DND-41 (cell line): ENCODE results near the gene CAVIN3.

Experiments
- ATAC-seq: fragments of 200-7000 bp; cut with Tn5 transposase; 3 replicates; pipeline ENCODE4 v1.9.1; 2021; ENCODE audit warnings: low read depth; ENCODE audit not compliant: insufficient read depth
- DNase-seq: peaks from one replicate; pipeline ENCODE4 v3.0.0-alpha.2; 2020
- H2AFZ ChIP-seq: 2 replicates; pipeline ENCODE4 v1.6.0; 2012; ENCODE audit warnings: low read depth, low read length
- H3K27ac ChIP-seq: 2 replicates; pipeline ENCODE4 v1.5.1; 2012; ENCODE audit warnings: low read length, inconsistent platforms
- H3K27me3 ChIP-seq: fragments of 200-600 bp; sonication (generic); 2 replicates; pipeline ENCODE4 v1.6.0; 2012; ENCODE audit warnings: low read length, mild to moderate bottlenecking, inconsistent platforms; ENCODE audit not compliant: insufficient read depth, poor library complexity
- H3K36me3 ChIP-seq: 2 replicates; pipeline ENCODE4 v1.5.1; 2012; ENCODE audit warnings: low read length, inconsistent platforms; ENCODE audit not compliant: insufficient read depth
- H3K4me1 ChIP-seq: 2 replicates; pipeline ENCODE4 v1.5.1; 2012; ENCODE audit warnings: mild to moderate bottlenecking, low read length; ENCODE audit not compliant: insufficient read depth
- H3K4me2 ChIP-seq: 2 replicates; pipeline ENCODE4 v1.6.0; 2012; ENCODE audit warnings: mild to moderate bottlenecking, moderate library complexity, low read length, inconsistent platforms; ENCODE audit not compliant: insufficient read depth
- H3K4me3 ChIP-seq, 2 experiments: fragments of 200-600 bp in 1 of 2; shearing (Covaris generic) in 1 of 2; 2 replicates each; pipeline ENCODE4 v1.5.1; 2012 to 2016; ENCODE audit warnings: inconsistent platforms in 2 of 2, low read length in 2 of 2, mild to moderate bottlenecking in 2 of 2, low read depth in 1 of 2, moderate library complexity in 1 of 2
- H3K79me2 ChIP-seq: 2 replicates; pipeline ENCODE4 v1.6.0; 2012; ENCODE audit warnings: low read length, inconsistent platforms; ENCODE audit not compliant: insufficient read depth
- H3K9ac ChIP-seq: 2 replicates; pipeline ENCODE4 v1.6.0; 2012; ENCODE audit warnings: low read depth, mild to moderate bottlenecking, inconsistent platforms, low read length, moderate library complexity
- H3K9me3 ChIP-seq: 2 replicates; pipeline ENCODE4 v1.5.1; 2012; ENCODE audit warnings: low read length, moderate library complexity, mild to moderate bottlenecking, inconsistent platforms; ENCODE audit not compliant: insufficient read depth, severe bottlenecking
- H4K20me1 ChIP-seq: 2 replicates; pipeline ENCODE4 v1.6.0; 2012; ENCODE audit warnings: low read length; ENCODE audit not compliant: insufficient read depth
- EZH2 ChIP-seq: IDR thresholded peaks from 3 replicates; pipeline ENCODE4 v1.6.1; 2012; ENCODE audit warnings: borderline replicate concordance, low read depth, mild to moderate bottlenecking, moderate library complexity, low read length, inconsistent platforms; ENCODE audit not compliant: severe bottlenecking
- TF ChIP-seq, protein P1 (sequence below): IDR thresholded peaks from 2 replicates; pipeline ENCODE4 v1.5.1; 2012; ENCODE audit warnings: borderline replicate concordance, low read length, moderate library complexity, mild to moderate bottlenecking; ENCODE audit not compliant: poor library complexity, severe bottlenecking; ENCODE audit errors: extremely low read depth

Gene CAVIN3

DNA sequence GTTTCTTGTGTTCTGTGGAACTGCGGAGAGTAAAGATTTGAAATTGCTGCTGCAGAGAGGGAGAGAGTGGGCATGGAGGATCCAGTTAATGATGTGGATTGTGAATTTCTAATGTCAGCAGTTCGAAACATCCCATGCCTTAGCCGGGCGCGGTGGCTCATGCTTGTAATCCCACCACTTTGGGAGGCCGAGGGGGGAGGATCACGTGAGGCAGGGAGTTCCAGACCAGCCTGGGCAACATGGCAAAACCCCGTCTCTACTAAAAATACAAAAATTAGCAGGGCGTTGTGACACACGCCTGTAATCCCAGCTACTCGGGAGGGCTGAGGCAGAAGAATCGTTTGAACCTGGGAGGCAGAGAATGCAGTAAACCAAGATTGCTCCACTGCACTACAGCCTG, 1.1 kb upstream of the CAVIN3 start:
- Histone ChIP-seq H3K27ac (no peak overlapping the region), H3K27me3 (peaks cover 19% of the 10 kb centered on the region), H3K9ac (no peak overlapping the region), H3K4me3 (no peak overlapping the region), H4K20me1 (no peaks in the 10 kb centered on the region), H3K9me3 (no peaks in the 10 kb centered on the region), H3K4me2 (no peak overlapping the region), H3K36me3 (no peaks in the 10 kb centered on the region), H3K79me2 (no peaks in the 10 kb centered on the region), H2AFZ (no peak overlapping the region), H3K4me1 (no peaks in the 10 kb centered on the region)
- DNase-seq (no peak), ATAC-seq (no peak)
- TF ChIP-seq, protein P1, sequence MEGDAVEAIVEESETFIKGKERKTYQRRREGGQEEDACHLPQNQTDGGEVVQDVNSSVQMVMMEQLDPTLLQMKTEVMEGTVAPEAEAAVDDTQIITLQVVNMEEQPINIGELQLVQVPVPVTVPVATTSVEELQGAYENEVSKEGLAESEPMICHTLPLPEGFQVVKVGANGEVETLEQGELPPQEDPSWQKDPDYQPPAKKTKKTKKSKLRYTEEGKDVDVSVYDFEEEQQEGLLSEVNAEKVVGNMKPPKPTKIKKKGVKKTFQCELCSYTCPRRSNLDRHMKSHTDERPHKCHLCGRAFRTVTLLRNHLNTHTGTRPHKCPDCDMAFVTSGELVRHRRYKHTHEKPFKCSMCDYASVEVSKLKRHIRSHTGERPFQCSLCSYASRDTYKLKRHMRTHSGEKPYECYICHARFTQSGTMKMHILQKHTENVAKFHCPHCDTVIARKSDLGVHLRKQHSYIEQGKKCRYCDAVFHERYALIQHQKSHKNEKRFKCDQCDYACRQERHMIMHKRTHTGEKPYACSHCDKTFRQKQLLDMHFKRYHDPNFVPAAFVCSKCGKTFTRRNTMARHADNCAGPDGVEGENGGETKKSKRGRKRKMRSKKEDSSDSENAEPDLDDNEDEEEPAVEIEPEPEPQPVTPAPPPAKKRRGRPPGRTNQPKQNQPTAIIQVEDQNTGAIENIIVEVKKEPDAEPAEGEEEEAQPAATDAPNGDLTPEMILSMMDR = no peak
- TF ChIP-seq EZH2 = no peak

DNA sequence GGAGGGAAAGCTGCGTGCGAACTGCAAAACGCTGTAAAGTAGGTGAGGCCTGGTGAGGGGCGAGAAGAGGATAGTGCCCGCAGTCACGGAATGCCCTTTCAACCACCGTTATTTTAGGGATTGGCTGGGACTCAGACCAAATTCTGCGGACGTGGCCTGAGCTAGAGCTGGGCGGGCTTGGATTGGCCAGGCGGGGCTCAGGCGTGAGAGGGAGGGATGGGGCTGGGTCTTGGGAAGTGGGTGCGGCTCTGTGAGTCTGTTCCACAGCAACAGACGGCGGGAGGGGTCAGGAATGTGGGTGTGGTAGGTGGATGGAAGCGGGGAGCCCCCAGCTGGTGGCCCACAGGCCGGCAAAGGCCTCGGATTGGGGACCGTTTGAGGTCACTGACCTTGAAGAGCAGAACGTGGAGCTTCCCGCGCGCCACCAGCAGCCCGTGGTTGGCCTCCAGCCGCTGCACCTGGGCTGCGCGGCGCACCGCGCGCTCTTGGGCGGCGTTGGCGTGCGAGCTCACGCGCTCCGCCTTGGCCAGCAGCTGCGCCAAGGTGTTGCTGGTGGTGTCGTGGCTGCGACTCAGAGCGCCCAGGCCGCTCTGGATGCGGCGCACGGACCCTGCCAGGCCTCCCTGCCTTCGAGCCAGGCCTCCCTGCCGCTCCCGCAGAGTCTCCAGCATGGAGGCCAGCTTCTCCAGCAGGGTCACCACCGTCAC, 444 bp downstream of the CAVIN3 start:
- H3K4me2 ChIP-seq = no peak overlapping the region
- no peaks in the 10 kb centered on the region for H3K4me1 ChIP-seq
- ATAC-seq (no peak), DNase-seq (no peak)
- no peaks in the 10 kb centered on the region for H3K36me3 ChIP-seq
- H3K9me3 ChIP-seq = no peaks in the 10 kb centered on the region
- no peaks in the 10 kb centered on the region for H4K20me1 ChIP-seq
- no peak overlapping the region for H3K4me3 ChIP-seq
- H3K27me3 ChIP-seq = peaks cover 30% of the 10 kb centered on the region
- TF ChIP-seq, protein P1 = no peak
- TF ChIP-seq EZH2 = no peak
- no peak overlapping the region for H2AFZ ChIP-seq
- no peaks in the 10 kb centered on the region for H3K79me2 ChIP-seq
- no peak overlapping the region for H3K9ac ChIP-seq
- no peak overlapping the region for H3K27ac ChIP-seq

DNA sequence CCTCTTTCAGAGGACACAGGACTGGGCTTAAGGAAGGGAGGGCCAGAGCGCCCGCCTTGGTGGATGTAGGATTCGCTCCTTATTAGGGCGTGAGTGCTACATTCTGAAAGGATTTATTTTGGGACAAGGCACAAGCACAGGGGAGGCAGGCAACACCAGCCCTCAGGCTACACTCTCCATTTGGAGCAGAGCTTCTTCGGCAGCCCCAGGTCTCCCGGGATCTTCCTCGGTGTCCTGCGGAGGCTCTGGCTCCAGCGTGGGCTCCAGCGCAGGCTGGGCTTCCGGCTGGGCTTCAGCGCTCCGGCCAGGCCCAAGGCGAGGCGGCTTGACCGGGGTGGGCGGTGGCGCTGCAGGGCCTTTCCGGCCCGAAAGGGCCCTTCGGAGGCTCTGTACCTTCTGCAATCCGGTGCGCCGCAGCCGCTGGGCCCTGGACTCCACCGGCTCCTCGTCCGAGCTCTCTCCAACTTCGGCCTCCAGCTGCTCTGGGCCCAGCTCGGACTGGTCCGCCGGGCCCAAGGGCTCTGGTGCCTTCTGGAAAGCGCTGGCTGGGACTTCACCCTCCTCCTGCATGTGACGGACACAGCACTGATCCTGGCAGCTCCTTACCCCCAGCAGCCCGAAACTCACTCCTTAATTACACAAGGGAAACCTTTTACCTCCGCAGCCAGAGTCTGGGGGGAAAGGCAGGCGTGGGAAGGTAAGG, 1.1 kb downstream of the CAVIN3 start:
- H3K4me1 ChIP-seq = no peaks in the 10 kb centered on the region
- no peak overlapping the region for H3K4me3 ChIP-seq
- no peak overlapping the region for H3K4me2 ChIP-seq
- no peak overlapping the region for H3K9ac ChIP-seq
- H3K79me2 ChIP-seq = no peaks in the 10 kb centered on the region
- no peak overlapping the region for H2AFZ ChIP-seq
- no peaks in the 10 kb centered on the region for H3K36me3 ChIP-seq
- DNase-seq = no peak
- no peak for ATAC-seq
- peaks cover 37% of the 10 kb centered on the region for H3K27me3 ChIP-seq
- no peaks in the 10 kb centered on the region for H3K9me3 ChIP-seq
- no peaks in the 10 kb centered on the region for H4K20me1 ChIP-seq
- no peak for TF ChIP-seq EZH2
- TF ChIP-seq, protein P1 = no peak
- H3K27ac ChIP-seq = no peak overlapping the region
